Measurements from ENCODE around the gene LRP1.

GRCh38 chr12:57094208-57095160 lies 33.8 kb upstream of the LRP1 start:
- TF ChIP-seq, protein P1, sequence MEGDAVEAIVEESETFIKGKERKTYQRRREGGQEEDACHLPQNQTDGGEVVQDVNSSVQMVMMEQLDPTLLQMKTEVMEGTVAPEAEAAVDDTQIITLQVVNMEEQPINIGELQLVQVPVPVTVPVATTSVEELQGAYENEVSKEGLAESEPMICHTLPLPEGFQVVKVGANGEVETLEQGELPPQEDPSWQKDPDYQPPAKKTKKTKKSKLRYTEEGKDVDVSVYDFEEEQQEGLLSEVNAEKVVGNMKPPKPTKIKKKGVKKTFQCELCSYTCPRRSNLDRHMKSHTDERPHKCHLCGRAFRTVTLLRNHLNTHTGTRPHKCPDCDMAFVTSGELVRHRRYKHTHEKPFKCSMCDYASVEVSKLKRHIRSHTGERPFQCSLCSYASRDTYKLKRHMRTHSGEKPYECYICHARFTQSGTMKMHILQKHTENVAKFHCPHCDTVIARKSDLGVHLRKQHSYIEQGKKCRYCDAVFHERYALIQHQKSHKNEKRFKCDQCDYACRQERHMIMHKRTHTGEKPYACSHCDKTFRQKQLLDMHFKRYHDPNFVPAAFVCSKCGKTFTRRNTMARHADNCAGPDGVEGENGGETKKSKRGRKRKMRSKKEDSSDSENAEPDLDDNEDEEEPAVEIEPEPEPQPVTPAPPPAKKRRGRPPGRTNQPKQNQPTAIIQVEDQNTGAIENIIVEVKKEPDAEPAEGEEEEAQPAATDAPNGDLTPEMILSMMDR (IDR thresholded peaks at IDR 0.05), result no peak
- no peak for TF ChIP-seq POLR2A (IDR thresholded peaks at IDR 0.05)

All from vagina (tissue), 2 donors.